Measurements from ENCODE around the gene TSTD1.

The TSTD1 gene

GRCh38 chr1:161045736-161046604 is 7.2 kb upstream of the TSTD1 start, which contains the start of gene USF1:
TSS of gene USF1 (minus strand) at chr1:161045977. CDS start at chr1:161043275, 2,702 bp downstream.
- Histone ChIP-seq H3K79me2 (ENCODE audit: insufficient read depth, low read depth) (peaks cover 25% of the 10 kb centered on the region), H3K4me2 (peak within 1 kb of the TSS; percentile 63), H3K4me1 (ENCODE audit: low read depth, poor library complexity, severe bottlenecking) (peaks cover 35% of the 10 kb centered on the region), H3K27me3 (ENCODE audit: insufficient read depth, low read depth) (no peaks in the 10 kb centered on the region), H3K9ac (peak within 1 kb of the TSS; percentile 70), H2AFZ (ENCODE audit: low read depth) (peak within 1 kb of the TSS; percentile 65), H3K4me3 (IDR thresholded peaks at IDR 0.05; ENCODE audit: insufficient read depth, low read depth, low read length) (peak within 1 kb of the TSS; percentile 99), H3K27ac (peak within 1 kb of the TSS; percentile 74), H3K36me3 (ENCODE audit: insufficient read depth) (peaks cover 6% of the 10 kb centered on the region; the same call in 1 of the 2 replicates), H4K20me1 (ENCODE audit: insufficient read depth) (no peaks in the 10 kb centered on the region)
- no peak for TF ChIP-seq CTCF (conservative IDR thresholded peaks at IDR 0.05; ENCODE audit: low read depth, low read length)

DNA sequence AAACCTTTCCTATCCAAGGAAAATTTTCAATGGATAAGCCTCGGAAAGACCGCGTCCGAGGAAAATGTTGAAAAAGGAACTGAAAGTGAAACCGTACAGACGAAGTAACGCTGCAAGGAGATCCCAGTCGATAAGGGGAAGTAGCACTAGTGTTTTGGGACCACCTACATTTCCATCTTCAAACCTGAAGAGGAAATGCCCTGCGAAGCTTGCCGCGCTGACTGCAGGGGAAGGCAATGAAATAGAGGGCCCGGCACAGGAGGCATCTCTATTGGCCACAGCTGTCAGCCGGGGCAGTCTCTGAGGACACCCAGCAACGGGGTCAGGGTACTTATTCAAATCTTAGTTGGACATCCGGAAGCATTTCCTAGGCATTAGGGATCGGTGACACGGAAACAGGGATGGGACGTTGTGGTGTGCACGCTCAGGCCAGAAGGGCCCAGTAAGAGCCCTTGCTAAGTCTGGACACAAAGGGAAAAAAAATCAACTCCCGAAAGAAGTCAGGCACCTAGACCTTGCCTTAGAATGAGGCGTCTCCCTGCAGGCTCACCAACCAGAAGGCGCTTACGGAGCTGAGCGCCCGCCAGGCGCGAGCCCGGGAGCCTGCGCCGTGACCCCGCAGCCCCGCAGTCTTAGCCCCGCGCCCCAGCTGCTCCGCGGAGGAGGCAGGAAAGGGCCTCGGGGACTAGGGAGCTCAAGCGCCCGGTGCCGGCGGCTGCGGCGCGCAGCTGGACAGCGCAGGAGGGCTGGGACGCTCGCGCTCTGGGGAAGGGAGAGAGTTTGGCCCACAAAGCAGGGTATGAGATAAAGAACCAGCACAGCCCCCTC is 6.4 kb upstream of the TSTD1 start:
- Histone ChIP-seq H3K27ac (peak overlapping the region; percentile 74), H3K9ac (peak overlapping the region; percentile 70), H3K4me3 (IDR thresholded peaks at IDR 0.05; ENCODE audit: insufficient read depth, low read depth, low read length) (peak overlapping the region; percentile 99), H3K4me2 (peak overlapping the region; percentile 63), H3K4me1 (ENCODE audit: low read depth, poor library complexity, severe bottlenecking) (peaks cover 35% of the 10 kb centered on the region), H2AFZ (ENCODE audit: low read depth) (peak overlapping the region; percentile 65), H3K27me3 (ENCODE audit: insufficient read depth, low read depth) (no peaks in the 10 kb centered on the region), H3K79me2 (ENCODE audit: insufficient read depth, low read depth) (peaks cover 25% of the 10 kb centered on the region), H4K20me1 (ENCODE audit: insufficient read depth) (no peaks in the 10 kb centered on the region), H3K36me3 (ENCODE audit: insufficient read depth) (peaks cover 6% of the 10 kb centered on the region; the same call in 1 of the 2 replicates)
- no peak for TF ChIP-seq CTCF (conservative IDR thresholded peaks at IDR 0.05; ENCODE audit: low read depth, low read length)

- H3K27ac ChIP-seq, result peak overlapping the region; percentile 74
- TF ChIP-seq CTCF (conservative IDR thresholded peaks at IDR 0.05; ENCODE audit: low read depth, low read length), result no peak
- peaks cover 40% of the 10 kb centered on the region for H3K4me1 ChIP-seq (ENCODE audit: low read depth, poor library complexity, severe bottlenecking)
- no peaks in the 10 kb centered on the region for H4K20me1 ChIP-seq (ENCODE audit: insufficient read depth)
- H3K79me2 ChIP-seq (ENCODE audit: insufficient read depth, low read depth), result peaks cover 25% of the 10 kb centered on the region
- peak overlapping the region; percentile 99 for H3K4me3 ChIP-seq (IDR thresholded peaks at IDR 0.05; ENCODE audit: insufficient read depth, low read depth, low read length)
- H2AFZ ChIP-seq (ENCODE audit: low read depth), result peak overlapping the region; percentile 65
- H3K27me3 ChIP-seq (ENCODE audit: insufficient read depth, low read depth), result no peaks in the 10 kb centered on the region
- H3K36me3 ChIP-seq (ENCODE audit: insufficient read depth), result peaks cover 6% of the 10 kb centered on the region; the same call in 1 of the 2 replicates
- H3K9ac ChIP-seq, result peak overlapping the region; percentile 70; the same call in 1 of the 2 replicates
- H3K4me2 ChIP-seq, result peak overlapping the region; percentile 63
These were observed 5.8 kb upstream of the TSTD1 start for GRCh38 chr1:161044535-161044907.

- H4K20me1 ChIP-seq (ENCODE audit: insufficient read depth), result no peaks in the 10 kb centered on the region
- no peak overlapping the region for H2AFZ ChIP-seq (ENCODE audit: low read depth)
- H3K9ac ChIP-seq, result no peak overlapping the region; the same call in 1 of the 2 replicates
- no peaks in the 10 kb centered on the region for H3K27me3 ChIP-seq (ENCODE audit: insufficient read depth, low read depth)
- no peak overlapping the region for H3K4me3 ChIP-seq (IDR thresholded peaks at IDR 0.05; ENCODE audit: insufficient read depth, low read depth, low read length)
- no peak; the same call in none of the 2 replicates for TF ChIP-seq CTCF (conservative IDR thresholded peaks at IDR 0.05; ENCODE audit: low read depth, low read length)
- peak overlapping the region; percentile 86 for H3K4me2 ChIP-seq
- peaks cover 6% of the 10 kb centered on the region; the same call in 1 of the 2 replicates for H3K36me3 ChIP-seq (ENCODE audit: insufficient read depth)
- peak overlapping the region; percentile 10; the same call in 1 of the 2 replicates for H3K27ac ChIP-seq
- H3K79me2 ChIP-seq (ENCODE audit: insufficient read depth, low read depth), result peaks cover 14% of the 10 kb centered on the region
- peaks cover 40% of the 10 kb centered on the region for H3K4me1 ChIP-seq (ENCODE audit: low read depth, poor library complexity, severe bottlenecking)
These were observed 782 bp upstream of the TSTD1 start for GRCh38 chr1:161039546-161039945.
